B cell (primary cell): Measurements from ENCODE around the gene SPHK2.

Source experiments
- CTCF ChIP-seq: fragments of 200-600 bp; IDR thresholded peaks from one replicate; pipeline ENCODE4 v1.8.0; 2022; ENCODE audit warnings: antibody characterized with exemption, mild to moderate bottlenecking
- EZH2 ChIP-seq: IDR thresholded peaks from 2 replicates; pipeline ENCODE4 v1.6.1; 2012; ENCODE audit warnings: borderline replicate concordance, low read depth, mild to moderate bottlenecking, moderate library complexity, low read length; ENCODE audit not compliant: insufficient read depth, poor library complexity, severe bottlenecking

DNA sequence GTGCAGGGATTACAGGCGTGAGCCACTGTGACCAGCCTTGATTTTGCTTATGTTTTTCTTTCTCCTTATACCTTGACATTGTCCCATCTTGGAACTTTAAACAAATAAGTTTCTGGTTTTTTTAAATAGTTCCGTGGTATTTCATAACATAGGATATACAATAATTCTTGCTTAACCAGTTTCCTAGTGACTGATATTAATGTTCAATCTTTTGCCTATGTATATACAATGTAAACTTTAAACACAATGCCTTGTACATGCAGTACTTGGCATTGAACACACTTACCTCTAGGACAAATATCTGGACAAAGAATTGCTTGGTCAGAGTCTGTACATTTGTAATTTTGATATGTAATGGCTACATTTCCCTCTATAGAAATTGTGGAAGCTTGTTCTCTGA lies 37.1 kb upstream of the SPHK2 start:
- TF ChIP-seq CTCF (no peak), EZH2 (no peak)
